GM19324 (cell line): ENCODE results near the gene DTX1.
"Not testable (repeated sequence)": the region's sequence is repeated elsewhere in the genome, so short reads cannot be mapped to it uniquely, and the experiment has no call there.

ENCODE experiments used
- ATAC-seq: cut with Tn5 transposase; IDR thresholded peaks from one replicate; pipeline ENCODE4 v1.9.1; 2021; ENCODE audit warnings: mild to moderate bottlenecking, moderate library complexity; ENCODE audit not compliant: unreplicated experiment, low FRiP score

DTX1 gene

GRCh38 chr12:113134521-113134951 lies 78.0 kb downstream of the DTX1 start:
- no peak for ATAC-seq

- ATAC-seq: no peak
Observed at GRCh38 chr12:113135178-113136127, 78.9 kb downstream of the DTX1 start, which contains the start of gene RASAL1. Gene RASAL1, minus strand, starts transcription at chr12:113135761. Its CDS starts 299 bp downstream, at chr12:113135462.

GRCh38 chr12:113136128-113136989 lies 79.8 kb downstream of the DTX1 start:
- no peak for ATAC-seq

- no peak for ATAC-seq
Observed at GRCh38 chr12:113136990-113137511, 80.5 kb downstream of the DTX1 start.

GRCh38 chr12:113137861-113138783 lies 81.6 kb downstream of the DTX1 start:
- ATAC-seq: no peak

GRCh38 chr12:113138826-113139225 lies 82.3 kb downstream of the DTX1 start:
- ATAC-seq: no peak

- ATAC-seq: no peak
Observed at GRCh38 chr12:113140706-113141105, 84.2 kb downstream of the DTX1 start.

GRCh38 chr12:113141716-113142115 lies 85.2 kb downstream of the DTX1 start:
- ATAC-seq: not testable (repeated sequence)

GRCh38 chr12:113142173-113142885 lies 85.8 kb downstream of the DTX1 start:
- ATAC-seq: no peak

GRCh38 chr12:113142886-113143332 lies 86.4 kb downstream of the DTX1 start:
- no peak for ATAC-seq

GRCh38 chr12:113143959-113144358 lies 87.4 kb downstream of the DTX1 start:
- no peak for ATAC-seq

- ATAC-seq: no peak
Observed at GRCh38 chr12:113144806-113145205, 88.3 kb downstream of the DTX1 start.

GRCh38 chr12:113145720-113146551 lies 89.4 kb downstream of the DTX1 start:
- no peak for ATAC-seq

GRCh38 chr12:113146999-113147398 lies 90.5 kb downstream of the DTX1 start:
- no peak for ATAC-seq
